HepG2 (cell line): Measurements from ENCODE around the gene REP15. TPM values are rescaled to one million over a fixed set of nuclear protein-coding genes. Genes with fewer than 3 reads are reported as not detected.
"Not testable (repeated sequence)": the region's sequence is repeated elsewhere in the genome, so short reads cannot be mapped to it uniquely, and the experiment has no call there.

Source experiments
- ATAC-seq: fragments of 200-7000 bp; cut with Tn5 transposase; 3 replicates; pipeline ENCODE4 v1.9.1; 2020; ENCODE audit warnings: mild to moderate bottlenecking, moderate library complexity
- BruUV-seq: library from RNA; stranded (reverse); fragments of 400-500 nt; replicated peaks from 2 replicates; lab custom pipeline; 2021; lab: Mats Ljungman, UMichigan
- CTCF ChIA-PET: fragments of 300-600 bp; formaldehyde crosslinking; extraction: SDS; loops from one replicate; lab custom pipeline; 2021; ENCODE audit warnings: low total read pairs, inconsistent platforms, low intra/inter-chr PET ratio; lab: Yijun Ruan, JAX
- POLR2A ChIA-PET: fragments of 350-600 bp; sonication (Branson Sonifier 250); formaldehyde crosslinking; loops from one replicate; lab custom pipeline; 2020; ENCODE audit warnings: antibody characterized with exemption, inconsistent platforms; lab: Yijun Ruan, JAX
- DNase-seq: peaks from one replicate; pipeline ENCODE4 v3.0.0-alpha.2; 2015; ENCODE audit warnings: low spot score
- FAIRE-seq: peaks from 3 replicates; lab custom pipeline; 2011; peaks lifted over from hg19 to GRCh38; lab: Jason Lieb, UNC
- H2AFZ ChIP-seq: one replicate; pipeline ENCODE4 v1.6.1; 2011; ENCODE audit warnings: low read length, inconsistent platforms
- H3K27ac ChIP-seq: fragments of 300-600 bp; 3 replicates; pipeline ENCODE4 v1.8.0; 2011; ENCODE audit warnings: mixed run types, mild to moderate bottlenecking, mixed read lengths, low read length, inconsistent platforms; ENCODE audit not compliant: insufficient read depth; ENCODE audit errors: extremely low read length
- H3K27me3 ChIP-seq, 2 experiments: fragments of 200-600 bp in 1 of 2; 2 replicates in 1 of 2; 3 replicates in 1 of 2; pipeline versions ENCODE4 v1.6.0 to v1.8.0; 2011; ENCODE audit warnings: low read length in 2 of 2, mild to moderate bottlenecking in 2 of 2, moderate library complexity in 2 of 2, inconsistent platforms in 1 of 2; ENCODE audit not compliant: insufficient read depth in 2 of 2, control insufficient read depth in 1 of 2
- H3K36me3 ChIP-seq, 2 experiments: fragments of 200-600 bp in 1 of 2; replicated peaks in 1 of 2; 2 replicates in 1 of 2; 3 replicates in 1 of 2; pipeline versions ENCODE4 v1.5.1 to v1.8.0; 2011; ENCODE audit warnings: low read length in 2 of 2, inconsistent platforms in 1 of 2; ENCODE audit not compliant: insufficient read depth in 2 of 2, control insufficient read depth in 1 of 2
- H3K4me1 ChIP-seq: 2 replicates; pipeline ENCODE4 v1.5.1; 2012; ENCODE audit warnings: low read length, inconsistent platforms; ENCODE audit not compliant: insufficient read depth
- H3K4me2 ChIP-seq: 2 replicates; pipeline ENCODE4 v1.6.0; 2011; ENCODE audit warnings: low read depth, low read length, inconsistent platforms
- H3K4me3 ChIP-seq, 3 experiments: fragments of 200-600 bp in 1 of 3; sonication (generic), shearing (Covaris generic) in 1 of 3; replicated peaks in 1 of 3; 2 replicates each; pipeline ENCODE4 v1.5.1; 2011 to 2016; ENCODE audit warnings: low read length in 3 of 3, inconsistent platforms in 2 of 3, low read depth in 2 of 3, mild to moderate bottlenecking in 2 of 3, control low read depth in 1 of 3, mixed read lengths in 1 of 3; ENCODE audit not compliant: insufficient read depth in 1 of 3
- H3K79me2 ChIP-seq: one replicate; pipeline ENCODE4 v1.6.1; 2011; ENCODE audit warnings: low read length, inconsistent platforms; ENCODE audit not compliant: insufficient read depth
- H3K9ac ChIP-seq: 2 replicates; pipeline ENCODE4 v1.6.0; 2011; ENCODE audit warnings: mild to moderate bottlenecking, low read depth, low read length, inconsistent platforms; ENCODE audit not compliant: insufficient read depth
- H3K9me3 ChIP-seq: 2 replicates; pipeline ENCODE4 v1.5.1; 2012; ENCODE audit warnings: mild to moderate bottlenecking, low read length
- H4K20me1 ChIP-seq: 2 replicates; pipeline ENCODE4 v1.6.0; 2011; ENCODE audit warnings: inconsistent platforms, mild to moderate bottlenecking, low read length, moderate library complexity; ENCODE audit not compliant: insufficient read depth
- HNF4A ChIP-seq: sonication (generic); formaldehyde crosslinking; IDR thresholded peaks from 2 replicates; pipeline ENCODE4 v1.4.0; 2020; ENCODE audit warnings: missing genetic modification reagents
- ZEB1 ChIP-seq: IDR thresholded peaks from 2 replicates; pipeline ENCODE4 v1.6.1; 2012; ENCODE audit warnings: mild to moderate bottlenecking, low read depth, inconsistent platforms; ENCODE audit not compliant: insufficient replicate concordance
- ZMYM2 ChIP-seq: sonication (generic); formaldehyde crosslinking; IDR thresholded peaks from 2 replicates; pipeline ENCODE4 v1.8.0; 2022; ENCODE audit warnings: mild to moderate bottlenecking, missing genetic modification reagents
- ZNF264 ChIP-seq: sonication (generic); formaldehyde crosslinking; IDR thresholded peaks from 2 replicates; pipeline ENCODE4 v1.4.0; 2020; ENCODE audit warnings: missing genetic modification reagents
- ZNF276 ChIP-seq: sonication (generic); formaldehyde crosslinking; IDR thresholded peaks from 2 replicates; pipeline ENCODE4 v1.4.0; 2020; ENCODE audit warnings: mild to moderate bottlenecking, low read depth, missing genetic modification reagents
- WGBS: methylation state at CpG from one replicate; pipeline ENCODE4 v1.1.6; 2017; ENCODE audit warnings: low lambda C conversion rate; 5-methylcytosine and 5-hydroxymethylcytosine counted together
- in situ Hi-C: cut with HindIII; loops from 2 replicates; pipeline ENCODE4 v1.10.0; 2017; ENCODE audit warnings: low pct_unique_long_range_greater_than_20kb; ENCODE audit not compliant: extremely low pct_ligation_motif_present
- intact Hi-C: fragments of 100-400 bp; cut with micrococcal nuclease; formaldehyde crosslinking; loops from one replicate; pipeline ENCODE4 v1.10.0; 2022; ENCODE audit not compliant: unreplicated experiment
- polyA plus RNA-seq, 8 experiments: library from polyadenylated mRNA; depleted of rRNA in 3 of 8; stranded (reverse) in 7 of 8; unstranded in 1 of 8; fragments of >200 nt; fragmentation: Illumina TruSeq in 4 of 8; extraction: Trizol in 4 of 8; gene quantifications; 2 replicates each; pipeline versions ENCODE4 v1.2.1 to v1.2.3, GENCODE V29; 2011 to 2016; ENCODE audit warnings: low read depth in 4 of 8, missing spikeins in 1 of 8, mixed read lengths in 1 of 8; ENCODE audit not compliant: insufficient read depth in 1 of 8
- total RNA-seq, 5 experiments: library from RNA; depleted of rRNA; stranded (reverse); fragments of >200 nt; fragmentation: Illumina TruSeq; extraction: Trizol; gene quantifications; 2 replicates each; pipeline ENCODE4 v1.2.3, GENCODE V29; 2016; ENCODE audit warnings: low read depth in 1 of 5

The REP15 gene
- total and polyA plus RNA-seq, 2 of the 13 experiments (the other 11 are each of a cell fraction or from before 2014, with no cell fraction given), result 0.12 to 0.64 TPM

- Histone ChIP-seq H3K4me3 (no peak overlapping the region), H3K4me2 (no peak overlapping the region), H2AFZ (no peak overlapping the region), H3K27me3 (no peaks in the 10 kb centered on the region), H3K4me1 (no peaks in the 10 kb centered on the region), H3K27ac (no peak overlapping the region), H3K9me3 (no peaks in the 10 kb centered on the region), H4K20me1 (peaks cover 7% of the 10 kb centered on the region; the same call in 1 of the 2 replicates), H3K79me2 (no peaks in the 10 kb centered on the region), H3K9ac (no peak overlapping the region), H3K36me3 (peaks cover 10 to 49% of the 10 kb centered on the region in 2 experiments)
- ChIA-PET POLR2A (interaction anchor here (1.2 kb wide), 1 partner anchor 46 kb away, joined by 4 read pairs; the partner anchor contains the start of genes KLHL42 and MANSC4), CTCF (interaction anchor here (1.1 to 2.3 kb wide), 4 partner anchors 87 to 1139 kb away, joined by 4 to 21 read pairs (median 11); no protein-coding TSS in a partner anchor)
- FAIRE-seq, result no peak
- BruUV-seq, result no TSS peak
- DNase-seq, result no peak
- TF ChIP-seq ZNF276 (CRISPR knock-in tag) (no peak), ZMYM2 (CRISPR knock-in tag) (no peak), ZNF264 (no peak), ZEB1 (no peak), HNF4A (CRISPR knock-in tag) (no peak)
- ATAC-seq, result no peak
- WGBS, result 100% methylated on average over 1 of the region's 1 CpG
- in situ Hi-C loops (loop anchor here (10.0 to 25.0 kb wide), 2 partner anchors 211 to 429 kb away; no protein-coding TSS in a partner anchor), intact Hi-C loops (loop anchor here (1.0 to 10.0 kb wide), 5 partner anchors 23 to 1261 kb away; partner anchors contain the start of gene MRPS35)
Observed at GRCh38 chr12:27733791-27734190, 37.5 kb downstream of the REP15 start.

GRCh38 chr12:27734321-27734720, 38.1 kb downstream of the REP15 start:
- CTCF ChIA-PET, result interaction anchor here (1.1 to 2.1 kb wide), 2 partner anchors 207 to 1138 kb away, joined by 4 to 21 read pairs; no protein-coding TSS in a partner anchor
- H3K4me1 ChIP-seq, DNase-seq, H3K4me2 ChIP-seq, H2AFZ ChIP-seq, H3K27ac ChIP-seq, BruUV-seq, H3K9ac ChIP-seq, H4K20me1 ChIP-seq, FAIRE-seq, ATAC-seq, H3K9me3 ChIP-seq, H3K79me2 ChIP-seq, H3K4me3 ChIP-seq, H3K27me3 ChIP-seq: not testable (repeated sequence)
- intact Hi-C loops (loop anchor here (5.0 to 10.0 kb wide), 2 partner anchors 108 to 1260 kb away; no protein-coding TSS in a partner anchor), in situ Hi-C loops (loop anchor here (10.0 to 25.0 kb wide), 2 partner anchors 210 to 428 kb away; no protein-coding TSS in a partner anchor)
- POLR2A ChIA-PET, result interaction anchor here (1.2 kb wide), 1 partner anchor 45 kb away, joined by 4 read pairs; the partner anchor contains the start of genes KLHL42 and MANSC4
- WGBS, result 98% methylated on average over 9 of the region's 9 CpGs
- peaks cover 11 to 48% of the 10 kb centered on the region in 2 experiments for H3K36me3 ChIP-seq
